Measurements from ENCODE around the gene LHX5.
"Not testable (repeated sequence)": the region's sequence is repeated elsewhere in the genome, so short reads cannot be mapped to it uniquely, and the experiment has no call there.

The LHX5 gene

GRCh38 chr12:113471619-113472171 lies at the start of gene LHX5:
Gene LHX5, minus strand, starts transcription at chr12:113471871. Its CDS starts 373 bp downstream, at chr12:113471498.
- no peak for DNase-seq (ENCODE audit: low read depth in 2 of 2)

GRCh38 chr12:113519464-113520307 lies 48.0 kb upstream of the LHX5 start:
- DNase-seq (ENCODE audit: low read depth in 2 of 2), result no peak

- no peak for DNase-seq (ENCODE audit: low read depth in 2 of 2)
These were observed 43.6 kb upstream of the LHX5 start for GRCh38 chr12:113515082-113515856.

DNA sequence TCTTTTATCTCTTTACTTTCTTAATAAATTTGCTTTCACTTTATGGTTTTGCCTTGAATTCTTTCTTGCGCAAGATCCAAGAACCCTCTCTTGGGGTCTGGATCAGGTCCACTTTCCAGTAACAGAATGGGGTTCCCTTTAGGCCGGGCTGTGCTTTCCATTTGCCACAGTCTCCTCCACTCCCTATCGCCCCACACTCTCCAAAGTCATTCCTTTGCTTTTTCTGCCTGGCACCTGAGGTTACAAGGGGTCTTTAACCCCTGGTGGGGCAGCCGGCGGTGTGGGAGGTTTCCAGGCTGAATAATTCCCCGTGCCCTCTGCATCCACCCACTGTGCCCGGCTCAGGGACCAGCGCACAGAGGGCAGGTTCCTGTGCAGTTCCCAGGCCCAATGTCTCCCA lies 42.9 kb upstream of the LHX5 start:
- no peak for DNase-seq (ENCODE audit: low read depth in 2 of 2)

GRCh38 chr12:113512568-113512967 lies 40.9 kb upstream of the LHX5 start:
- no peak for DNase-seq (ENCODE audit: low read depth in 2 of 2)

- no peak for DNase-seq (ENCODE audit: low read depth in 2 of 2)
These were observed 35.2 kb upstream of the LHX5 start for GRCh38 chr12:113506867-113507266.

GRCh38 chr12:113505941-113506340 lies 34.3 kb upstream of the LHX5 start:
- DNase-seq (ENCODE audit: low read depth in 2 of 2), result no peak

DNA sequence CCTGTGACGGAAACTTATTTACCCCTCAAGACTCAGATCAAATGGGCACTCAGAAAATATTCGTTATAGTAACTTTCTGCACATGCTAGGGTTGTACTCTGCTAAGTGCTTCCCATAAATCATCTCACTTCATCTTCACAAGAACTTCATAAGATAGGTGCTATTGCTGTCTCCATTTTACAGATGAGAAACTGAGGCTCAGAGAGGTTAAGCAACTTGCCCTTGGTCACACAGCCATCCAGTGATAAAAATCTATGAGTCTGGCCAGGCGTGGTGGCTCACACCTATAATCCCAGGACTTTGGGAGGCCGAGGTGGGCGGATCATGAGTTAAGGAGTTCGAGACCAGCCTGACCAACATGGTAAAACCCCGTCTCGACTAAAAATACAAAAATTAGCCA lies 33.2 kb upstream of the LHX5 start:
- DNase-seq (ENCODE audit: low read depth in 2 of 2), result no peak

GRCh38 chr12:113500782-113501311 lies 29.2 kb upstream of the LHX5 start:
- DNase-seq (ENCODE audit: low read depth in 2 of 2), result no peak

- DNase-seq (ENCODE audit: low read depth in 2 of 2), result no peak
These were observed 28.6 kb upstream of the LHX5 start for GRCh38 chr12:113500306-113500675.

DNA sequence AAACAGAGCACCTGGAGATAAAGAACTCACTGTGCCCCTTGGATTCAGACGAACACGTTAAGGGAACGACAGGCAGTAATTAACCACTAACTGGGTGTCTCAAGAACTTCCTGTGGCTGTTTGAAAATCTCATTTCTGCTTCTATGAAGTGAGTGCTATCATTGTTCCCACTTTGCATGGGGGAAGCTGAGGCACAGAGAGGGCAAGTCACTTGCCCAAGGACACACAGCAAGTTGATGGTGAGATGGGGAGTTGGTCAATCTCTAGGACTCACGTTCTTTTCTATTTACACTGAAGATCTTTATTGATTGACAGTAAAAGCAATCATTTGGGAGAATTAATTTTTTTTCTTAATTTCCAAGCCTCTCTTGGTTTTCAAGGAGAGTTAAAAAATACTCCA lies 26.8 kb upstream of the LHX5 start:
- no peak for DNase-seq (ENCODE audit: low read depth in 2 of 2)

DNA sequence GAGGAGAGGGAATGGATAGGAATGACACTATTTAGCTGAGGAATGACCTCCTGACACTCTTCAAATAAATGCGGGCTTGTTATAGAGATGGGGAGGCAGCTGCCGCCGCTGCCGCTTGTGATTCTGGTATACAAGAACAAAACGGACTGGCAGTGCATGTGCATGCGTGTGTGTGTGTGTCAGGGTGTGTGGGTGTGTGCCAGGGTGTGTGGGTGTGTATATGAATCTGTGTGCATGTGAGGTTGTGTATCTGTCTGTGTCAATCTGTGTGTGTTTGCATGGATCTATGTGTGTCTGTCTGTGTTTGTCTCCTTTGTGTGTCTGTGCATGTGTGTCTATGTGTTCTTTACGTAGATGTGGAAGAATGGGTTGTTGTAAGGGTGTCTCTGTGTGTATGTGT lies 26.0 kb upstream of the LHX5 start:
- DNase-seq (ENCODE audit: low read depth in 2 of 2), result no peak

GRCh38 chr12:113495941-113496340 lies 24.3 kb upstream of the LHX5 start:
- DNase-seq (ENCODE audit: low read depth in 2 of 2), result not testable (repeated sequence)

- no peak for DNase-seq (ENCODE audit: low read depth in 2 of 2)
These were observed 16.7 kb upstream of the LHX5 start for GRCh38 chr12:113488322-113488721.

- no peak for DNase-seq (ENCODE audit: low read depth in 2 of 2)
These were observed 15.1 kb upstream of the LHX5 start for GRCh38 chr12:113486722-113487121.

DNA sequence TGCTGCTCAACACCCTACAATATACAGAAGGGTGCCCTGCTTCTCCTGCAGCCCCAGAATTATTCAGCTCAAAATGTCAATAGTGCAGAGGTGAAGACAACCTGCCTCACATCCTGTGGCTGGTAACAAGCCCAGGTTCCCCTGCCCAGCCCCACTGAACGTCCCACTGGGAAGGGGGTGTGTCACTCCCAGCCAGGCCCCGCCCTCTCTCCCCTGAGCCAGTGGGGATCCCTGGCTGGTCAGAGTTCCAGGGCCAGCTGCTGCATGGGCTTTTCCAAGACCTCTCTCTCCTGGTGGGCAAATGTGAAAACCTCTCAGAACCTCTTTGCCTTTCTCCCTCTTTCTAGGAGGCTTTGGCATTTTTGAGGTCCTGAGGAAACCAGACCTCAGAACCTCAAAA lies 13.7 kb upstream of the LHX5 start:
- no peak for DNase-seq (ENCODE audit: low read depth in 2 of 2)

DNA sequence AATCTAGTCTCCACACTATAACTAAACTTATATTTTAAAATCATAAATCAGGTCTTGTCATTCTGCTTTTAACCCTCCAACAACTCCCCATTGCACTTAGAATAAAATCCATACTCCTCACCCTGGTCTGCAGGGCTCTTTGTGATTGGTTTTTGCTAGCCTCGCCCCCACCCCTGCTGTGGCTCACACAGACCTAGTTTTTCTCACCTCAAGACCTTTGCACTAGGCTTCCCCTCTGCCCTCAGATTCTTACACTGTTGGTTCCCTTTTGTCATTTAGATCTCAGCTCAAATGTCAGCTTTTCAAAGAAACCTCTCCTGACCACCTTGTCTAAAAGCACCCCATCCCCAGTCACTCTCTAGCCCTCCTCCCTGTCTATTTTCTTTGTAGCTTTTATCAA lies 10.7 kb upstream of the LHX5 start:
- DNase-seq (ENCODE audit: low read depth in 2 of 2), result no peak

GRCh38 chr12:113480336-113480971 lies 8.8 kb upstream of the LHX5 start:
- no peak for DNase-seq (ENCODE audit: low read depth in 2 of 2)

GRCh38 chr12:113479590-113480335 lies 8.1 kb upstream of the LHX5 start:
- DNase-seq (ENCODE audit: low read depth in 2 of 2), result no peak

DNA sequence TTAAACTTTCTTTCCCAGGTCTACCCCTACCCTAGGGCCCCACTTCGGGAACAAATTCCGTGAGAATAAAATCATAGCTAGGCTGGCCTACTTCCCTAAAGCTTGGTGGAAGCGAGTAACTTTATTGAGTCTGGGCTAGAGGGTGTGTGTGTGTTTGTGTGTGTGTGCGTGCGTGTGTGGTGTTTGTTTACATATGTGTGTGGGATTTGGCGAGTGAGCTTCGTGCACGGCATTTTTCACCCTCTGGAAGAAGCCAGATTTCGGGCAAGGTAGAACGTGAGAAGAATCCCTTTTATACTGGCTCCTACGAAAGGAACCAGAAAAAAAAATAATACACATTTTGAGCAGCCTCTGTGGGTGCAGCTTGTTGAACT lies 7.5 kb upstream of the LHX5 start:
- DNase-seq (ENCODE audit: low read depth in 2 of 2), result no peak

DNA sequence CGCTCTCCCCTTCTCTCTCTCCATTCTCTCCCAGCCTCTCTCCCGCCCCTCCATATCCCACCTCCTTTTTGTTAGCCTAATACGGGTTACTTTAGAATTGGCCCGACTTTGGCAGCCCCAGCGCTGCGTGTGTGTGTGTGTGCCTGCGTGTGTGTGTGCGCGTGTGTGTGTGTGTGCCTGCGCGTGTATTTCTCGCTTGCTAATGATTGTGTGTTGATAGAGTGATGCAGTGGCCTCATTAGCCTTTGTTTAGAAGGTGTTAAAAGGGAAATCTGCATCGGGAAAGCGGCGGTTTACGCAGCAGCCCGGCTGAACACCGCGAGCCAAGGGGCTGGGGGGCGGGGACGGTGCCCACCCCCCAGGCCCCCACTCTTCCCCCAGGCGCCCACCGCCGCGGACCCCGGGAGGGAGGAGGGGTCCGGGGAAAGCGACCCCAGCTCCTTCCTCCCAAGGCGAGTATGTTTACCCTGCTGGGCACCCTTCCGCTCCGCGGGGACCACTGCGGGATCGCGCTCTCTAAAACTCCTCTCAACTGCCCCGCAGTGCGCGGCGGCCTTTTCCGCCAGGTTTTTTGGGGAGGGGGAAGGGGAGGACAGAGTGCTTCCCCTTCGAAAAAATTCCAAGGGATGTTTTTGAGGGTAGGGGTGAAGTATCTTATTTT lies 6.8 kb upstream of the LHX5 start:
- DNase-seq (ENCODE audit: low read depth in 2 of 2), result no peak
